Duodenal mucosa (tissue), 2 donors: ENCODE data around the gene TMC2.
A peak's percentile ranks its signal among the peaks of the same experiment; 100 is the strongest.
"Not testable (repeated sequence)": the region's sequence is repeated elsewhere in the genome, so short reads cannot be mapped to it uniquely, and the experiment has no call there.

Experiments used
- H3K27ac ChIP-seq: one replicate; pipeline ENCODE4 v1.7.0; 2013; ENCODE audit warnings: low read depth, low read length
- H3K27me3 ChIP-seq, 2 donors: one replicate each; pipeline ENCODE4 v1.7.0; 2013; ENCODE audit warnings: low read length in 2 of 2, control low read depth in 1 of 2; ENCODE audit not compliant: insufficient read depth in 2 of 2, control insufficient read depth in 1 of 2
- H3K36me3 ChIP-seq, 2 donors: one replicate each; pipeline ENCODE4 v1.7.0; 2013; ENCODE audit warnings: low read length in 2 of 2, control low read depth in 1 of 2; ENCODE audit not compliant: insufficient read depth in 2 of 2, control insufficient read depth in 1 of 2
- H3K4me1 ChIP-seq, 2 donors: one replicate each; pipeline ENCODE4 v1.7.0; 2013; ENCODE audit warnings: low read length in 2 of 2, control low read depth in 1 of 2; ENCODE audit not compliant: insufficient read depth in 2 of 2, control insufficient read depth in 1 of 2
- H3K4me3 ChIP-seq, 2 donors: one replicate each; pipeline ENCODE4 v1.7.0; 2013; ENCODE audit warnings: low read length in 2 of 2, low read depth in 1 of 2
- H3K9ac ChIP-seq, 2 donors: one replicate each; pipeline ENCODE4 v1.7.0; 2013; ENCODE audit warnings: low read length in 2 of 2, low read depth in 1 of 2
- H3K9me3 ChIP-seq, 2 donors: one replicate each; pipeline ENCODE4 v1.7.0; 2013; ENCODE audit warnings: low read length in 2 of 2, control low read depth in 1 of 2; ENCODE audit not compliant: control insufficient read depth in 1 of 2

TMC2 gene, protein sequence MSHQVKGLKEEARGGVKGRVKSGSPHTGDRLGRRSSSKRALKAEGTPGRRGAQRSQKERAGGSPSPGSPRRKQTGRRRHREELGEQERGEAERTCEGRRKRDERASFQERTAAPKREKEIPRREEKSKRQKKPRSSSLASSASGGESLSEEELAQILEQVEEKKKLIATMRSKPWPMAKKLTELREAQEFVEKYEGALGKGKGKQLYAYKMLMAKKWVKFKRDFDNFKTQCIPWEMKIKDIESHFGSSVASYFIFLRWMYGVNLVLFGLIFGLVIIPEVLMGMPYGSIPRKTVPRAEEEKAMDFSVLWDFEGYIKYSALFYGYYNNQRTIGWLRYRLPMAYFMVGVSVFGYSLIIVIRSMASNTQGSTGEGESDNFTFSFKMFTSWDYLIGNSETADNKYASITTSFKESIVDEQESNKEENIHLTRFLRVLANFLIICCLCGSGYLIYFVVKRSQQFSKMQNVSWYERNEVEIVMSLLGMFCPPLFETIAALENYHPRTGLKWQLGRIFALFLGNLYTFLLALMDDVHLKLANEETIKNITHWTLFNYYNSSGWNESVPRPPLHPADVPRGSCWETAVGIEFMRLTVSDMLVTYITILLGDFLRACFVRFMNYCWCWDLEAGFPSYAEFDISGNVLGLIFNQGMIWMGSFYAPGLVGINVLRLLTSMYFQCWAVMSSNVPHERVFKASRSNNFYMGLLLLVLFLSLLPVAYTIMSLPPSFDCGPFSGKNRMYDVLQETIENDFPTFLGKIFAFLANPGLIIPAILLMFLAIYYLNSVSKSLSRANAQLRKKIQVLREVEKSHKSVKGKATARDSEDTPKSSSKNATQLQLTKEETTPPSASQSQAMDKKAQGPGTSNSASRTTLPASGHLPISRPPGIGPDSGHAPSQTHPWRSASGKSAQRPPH

GRCh38 chr20:2536560-2536986 lies at the start of gene TMC2:
Gene TMC2 (plus strand): TSS chr20:2536573. CDS start chr20:2536622, 49 bp downstream.
- no peaks in the 10 kb centered on the region for H3K9me3 ChIP-seq
- no peaks in the 10 kb centered on the region for H3K27me3 ChIP-seq
- H3K36me3 ChIP-seq: no peaks in the 10 kb centered on the region
- no peaks in the 10 kb centered on the region for H3K4me1 ChIP-seq
- no peak within 1 kb of the TSS for H3K27ac ChIP-seq
- no peak within 1 kb of the TSS for H3K9ac ChIP-seq
- no peak within 1 kb of the TSS for H3K4me3 ChIP-seq

- H3K36me3 ChIP-seq: peaks cover 6 to 23% of the 10 kb centered on the region in 2 donors
- not testable (repeated sequence) for H3K4me1 ChIP-seq, H3K27ac ChIP-seq, H3K9ac ChIP-seq, H3K9me3 ChIP-seq, H3K4me3 ChIP-seq, H3K27me3 ChIP-seq
Measured at GRCh38 chr20:2502808-2503384, 33.5 kb upstream of the TMC2 start.

DNA sequence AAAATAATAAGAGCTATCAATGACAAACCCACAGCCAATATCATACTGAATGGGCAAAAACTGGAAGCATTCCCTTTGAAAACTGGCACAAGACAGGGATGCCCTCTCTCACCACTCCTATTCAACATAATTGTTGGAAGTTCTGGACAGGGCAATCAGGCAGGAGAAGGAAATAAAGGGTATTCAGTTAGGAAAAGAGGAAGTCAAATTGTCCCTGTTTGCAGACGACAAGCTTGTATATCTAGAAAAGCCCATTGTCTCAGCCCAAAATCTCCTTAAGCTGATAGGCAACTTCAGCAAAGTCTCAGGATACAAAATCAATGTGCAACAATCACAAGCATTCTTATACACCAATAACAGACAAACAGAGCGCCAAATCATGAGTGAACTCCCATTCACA lies 31.6 kb upstream of the TMC2 start:
- not testable (repeated sequence) for H3K4me3 ChIP-seq, H3K27ac ChIP-seq, H3K9ac ChIP-seq, H3K9me3 ChIP-seq, H3K27me3 ChIP-seq, H3K36me3 ChIP-seq, H3K4me1 ChIP-seq

DNA sequence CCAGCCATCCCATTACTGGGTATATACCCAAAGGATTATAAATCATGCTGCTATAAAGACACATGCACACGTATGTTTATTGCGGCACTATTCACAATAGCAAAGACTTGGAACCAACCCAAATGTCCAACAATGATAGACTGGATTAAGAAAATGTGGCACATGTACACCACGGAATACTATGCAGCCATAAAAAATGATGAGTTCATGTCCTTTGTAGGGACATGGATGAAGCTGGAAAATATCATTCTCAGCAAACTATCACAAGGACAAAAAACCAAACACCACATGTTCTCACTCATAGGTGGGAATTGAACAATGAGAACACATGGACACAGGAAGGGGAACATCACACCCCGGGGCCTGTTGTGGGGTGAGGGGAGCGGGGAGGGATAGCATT lies 29.9 kb upstream of the TMC2 start:
- not testable (repeated sequence) for H3K9ac ChIP-seq, H3K27me3 ChIP-seq, H3K36me3 ChIP-seq, H3K4me1 ChIP-seq, H3K9me3 ChIP-seq, H3K27ac ChIP-seq, H3K4me3 ChIP-seq

DNA sequence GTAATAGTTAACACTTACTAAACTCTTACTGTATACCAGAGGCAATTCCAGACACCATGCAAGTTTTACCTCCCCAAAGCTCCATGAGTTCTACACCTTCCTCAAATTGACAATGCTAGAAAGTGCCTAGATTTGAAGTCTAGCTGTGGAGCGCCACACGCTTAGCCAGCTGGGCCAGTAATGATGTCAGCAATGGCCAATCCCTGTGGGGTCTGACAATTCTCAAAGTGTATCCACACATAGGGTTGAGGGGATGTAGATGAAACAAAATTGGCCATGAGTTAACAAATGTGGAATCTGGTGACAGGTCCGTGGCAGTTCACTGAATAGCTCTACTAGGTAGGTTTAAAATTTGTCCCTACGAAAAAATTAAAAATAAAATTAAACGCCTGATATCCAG lies 28.9 kb upstream of the TMC2 start:
- H3K4me1 ChIP-seq: peaks cover 7% of the 10 kb centered on the region in 2 donors
- H3K4me3 ChIP-seq: peak overlapping the region; percentile 78 to 91
- H3K9me3 ChIP-seq: no peaks in the 10 kb centered on the region
- H3K36me3 ChIP-seq: no peaks in the 10 kb centered on the region
- no peak overlapping the region for H3K27ac ChIP-seq
- no peak overlapping the region for H3K9ac ChIP-seq
- H3K27me3 ChIP-seq: no peaks in the 10 kb centered on the region

- Histone ChIP-seq H3K9ac (peak overlapping the region; percentile 75 to 87), H3K4me3 (peak overlapping the region; percentile 78 to 91), H3K27ac (no peak overlapping the region), H3K36me3 (no peaks in the 10 kb centered on the region), H3K27me3 (no peaks in the 10 kb centered on the region), H3K9me3 (no peaks in the 10 kb centered on the region), H3K4me1 (peaks cover 7% of the 10 kb centered on the region in 2 donors)
Measured at GRCh38 chr20:2507875-2508630, 28.3 kb upstream of the TMC2 start.

- Histone ChIP-seq H3K9ac (peak within 1 kb of the TSS; percentile 75 to 87), H3K36me3 (no peaks in the 10 kb centered on the region), H3K4me3 (peak within 1 kb of the TSS; percentile 78 to 91), H3K9me3 (no peaks in the 10 kb centered on the region), H3K27ac (peak within 1 kb of the TSS; percentile 84), H3K4me1 (peaks cover 7% of the 10 kb centered on the region in 2 donors), H3K27me3 (no peaks in the 10 kb centered on the region)
Measured at GRCh38 chr20:2508631-2509467, 27.5 kb upstream of the TMC2 start, which contains the start of gene ZNF343. Gene ZNF343 (minus strand): TSS chr20:2508915. CDS start chr20:2493895, 15,020 bp downstream.

- Histone ChIP-seq H3K9me3 (no peaks in the 10 kb centered on the region), H3K9ac (peak overlapping the region; percentile 75 to 87)
Measured at GRCh38 chr20:2509468-2509781, 26.9 kb upstream of the TMC2 start.

DNA sequence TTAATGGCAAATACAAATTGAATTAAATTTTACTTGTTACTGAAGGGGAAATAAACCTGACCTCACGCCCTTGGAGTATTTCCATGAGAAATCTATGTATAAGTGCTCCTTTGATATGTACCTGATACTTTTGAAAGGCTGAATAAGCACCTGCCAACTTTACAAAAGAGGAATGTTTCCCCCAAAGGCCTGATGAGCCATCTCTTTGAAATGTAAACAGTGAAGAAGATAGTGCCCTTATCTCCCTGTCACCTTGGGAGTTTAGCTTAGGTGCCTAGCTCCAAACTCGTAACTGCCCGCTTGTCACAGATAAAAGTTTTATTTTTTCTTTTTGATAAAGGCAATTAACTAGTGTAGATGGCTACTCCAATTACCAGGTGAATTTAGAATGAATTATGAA lies 26.6 kb upstream of the TMC2 start:
- Histone ChIP-seq H3K36me3 (no peaks in the 10 kb centered on the region), H3K4me3 (no peak overlapping the region), H3K9ac (no peak overlapping the region), H3K4me1 (peaks cover 7% of the 10 kb centered on the region in 2 donors), H3K27ac (no peak overlapping the region), H3K27me3 (no peaks in the 10 kb centered on the region), H3K9me3 (no peaks in the 10 kb centered on the region)

More at GRCh38 chr20:2509468-2509781, 26.9 kb upstream of the TMC2 start:
- Histone ChIP-seq H3K4me1 (peaks cover 7% of the 10 kb centered on the region in 2 donors), H3K27ac (peak overlapping the region; percentile 84), H3K36me3 (no peaks in the 10 kb centered on the region), H3K4me3 (peak overlapping the region; percentile 78 to 91), H3K27me3 (no peaks in the 10 kb centered on the region)
